Measurements from ENCODE around the gene CES2. TPM values are rescaled to one million over a fixed set of nuclear protein-coding genes. Genes with fewer than 3 reads are reported as not detected.

The CES2 gene
- total RNA-seq, 1 experiment from 2014 or later: 29.7 TPM

DNA sequence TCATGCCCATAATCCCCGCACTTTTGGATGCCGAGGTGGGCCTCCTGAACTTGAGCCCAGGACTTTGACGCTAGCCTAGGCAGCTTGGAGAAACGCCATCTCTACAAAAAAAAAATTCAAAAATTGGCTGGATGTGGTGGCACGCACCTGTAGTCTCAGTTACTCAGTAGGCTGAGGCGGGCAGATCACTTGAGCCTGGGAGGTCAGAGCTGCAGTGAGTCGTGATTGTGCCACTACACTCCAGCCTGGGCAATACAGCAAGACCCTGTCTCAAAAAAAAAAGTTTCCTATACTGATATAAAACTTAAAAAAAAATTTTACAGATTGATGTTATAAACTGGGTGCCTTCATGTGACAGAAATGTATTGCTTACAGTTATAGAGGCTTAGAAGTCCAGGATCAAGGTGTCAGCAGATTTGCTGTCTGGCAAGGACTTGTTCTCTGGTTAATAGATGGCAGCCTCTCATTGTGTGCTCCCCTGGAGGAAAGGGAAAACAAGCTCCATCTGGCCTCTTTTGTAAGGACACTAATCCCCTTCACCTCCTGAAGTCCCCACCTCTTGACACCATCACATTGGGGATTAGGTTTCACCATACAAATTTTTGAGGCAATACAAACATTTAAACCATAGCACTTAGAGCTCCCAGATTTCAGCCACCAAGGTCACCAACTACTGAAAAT, 17.3 kb downstream of the CES2 start:
- TF ChIP-seq PRRX2 (CRISPR knock-in tag; IDR thresholded peaks at IDR 0.05) (no peak), NR3C1 (CRISPR knock-in tag; conservative IDR thresholded peaks at IDR 0.05; ENCODE audit: low read depth) (no peak), TEAD4 (CRISPR knock-in tag; IDR thresholded peaks at IDR 0.05) (no peak), CREM (CRISPR knock-in tag; IDR thresholded peaks at IDR 0.05) (no peak), NFATC4 (CRISPR knock-in tag; IDR thresholded peaks at IDR 0.05) (no peak), TCF7 (CRISPR knock-in tag; IDR thresholded peaks at IDR 0.05; ENCODE audit: low read depth) (no peak), CBFB (CRISPR knock-in tag; IDR thresholded peaks at IDR 0.05; ENCODE audit: low read depth) (no peak)
- TF ChIP-seq, protein P1, sequence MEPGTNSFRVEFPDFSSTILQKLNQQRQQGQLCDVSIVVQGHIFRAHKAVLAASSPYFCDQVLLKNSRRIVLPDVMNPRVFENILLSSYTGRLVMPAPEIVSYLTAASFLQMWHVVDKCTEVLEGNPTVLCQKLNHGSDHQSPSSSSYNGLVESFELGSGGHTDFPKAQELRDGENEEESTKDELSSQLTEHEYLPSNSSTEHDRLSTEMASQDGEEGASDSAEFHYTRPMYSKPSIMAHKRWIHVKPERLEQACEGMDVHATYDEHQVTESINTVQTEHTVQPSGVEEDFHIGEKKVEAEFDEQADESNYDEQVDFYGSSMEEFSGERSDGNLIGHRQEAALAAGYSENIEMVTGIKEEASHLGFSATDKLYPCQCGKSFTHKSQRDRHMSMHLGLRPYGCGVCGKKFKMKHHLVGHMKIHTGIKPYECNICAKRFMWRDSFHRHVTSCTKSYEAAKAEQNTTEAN (CRISPR knock-in tag; IDR thresholded peaks at IDR 0.05): no peak
- TF ChIP-seq, protein P2, sequence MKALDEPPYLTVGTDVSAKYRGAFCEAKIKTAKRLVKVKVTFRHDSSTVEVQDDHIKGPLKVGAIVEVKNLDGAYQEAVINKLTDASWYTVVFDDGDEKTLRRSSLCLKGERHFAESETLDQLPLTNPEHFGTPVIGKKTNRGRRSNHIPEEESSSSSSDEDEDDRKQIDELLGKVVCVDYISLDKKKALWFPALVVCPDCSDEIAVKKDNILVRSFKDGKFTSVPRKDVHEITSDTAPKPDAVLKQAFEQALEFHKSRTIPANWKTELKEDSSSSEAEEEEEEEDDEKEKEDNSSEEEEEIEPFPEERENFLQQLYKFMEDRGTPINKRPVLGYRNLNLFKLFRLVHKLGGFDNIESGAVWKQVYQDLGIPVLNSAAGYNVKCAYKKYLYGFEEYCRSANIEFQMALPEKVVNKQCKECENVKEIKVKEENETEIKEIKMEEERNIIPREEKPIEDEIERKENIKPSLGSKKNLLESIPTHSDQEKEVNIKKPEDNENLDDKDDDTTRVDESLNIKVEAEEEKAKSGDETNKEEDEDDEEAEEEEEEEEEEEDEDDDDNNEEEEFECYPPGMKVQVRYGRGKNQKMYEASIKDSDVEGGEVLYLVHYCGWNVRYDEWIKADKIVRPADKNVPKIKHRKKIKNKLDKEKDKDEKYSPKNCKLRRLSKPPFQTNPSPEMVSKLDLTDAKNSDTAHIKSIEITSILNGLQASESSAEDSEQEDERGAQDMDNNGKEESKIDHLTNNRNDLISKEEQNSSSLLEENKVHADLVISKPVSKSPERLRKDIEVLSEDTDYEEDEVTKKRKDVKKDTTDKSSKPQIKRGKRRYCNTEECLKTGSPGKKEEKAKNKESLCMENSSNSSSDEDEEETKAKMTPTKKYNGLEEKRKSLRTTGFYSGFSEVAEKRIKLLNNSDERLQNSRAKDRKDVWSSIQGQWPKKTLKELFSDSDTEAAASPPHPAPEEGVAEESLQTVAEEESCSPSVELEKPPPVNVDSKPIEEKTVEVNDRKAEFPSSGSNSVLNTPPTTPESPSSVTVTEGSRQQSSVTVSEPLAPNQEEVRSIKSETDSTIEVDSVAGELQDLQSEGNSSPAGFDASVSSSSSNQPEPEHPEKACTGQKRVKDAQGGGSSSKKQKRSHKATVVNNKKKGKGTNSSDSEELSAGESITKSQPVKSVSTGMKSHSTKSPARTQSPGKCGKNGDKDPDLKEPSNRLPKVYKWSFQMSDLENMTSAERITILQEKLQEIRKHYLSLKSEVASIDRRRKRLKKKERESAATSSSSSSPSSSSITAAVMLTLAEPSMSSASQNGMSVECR (CRISPR knock-in tag; IDR thresholded peaks at IDR 0.05; ENCODE audit: borderline replicate concordance): no peak
- TF ChIP-seq, protein P3, sequence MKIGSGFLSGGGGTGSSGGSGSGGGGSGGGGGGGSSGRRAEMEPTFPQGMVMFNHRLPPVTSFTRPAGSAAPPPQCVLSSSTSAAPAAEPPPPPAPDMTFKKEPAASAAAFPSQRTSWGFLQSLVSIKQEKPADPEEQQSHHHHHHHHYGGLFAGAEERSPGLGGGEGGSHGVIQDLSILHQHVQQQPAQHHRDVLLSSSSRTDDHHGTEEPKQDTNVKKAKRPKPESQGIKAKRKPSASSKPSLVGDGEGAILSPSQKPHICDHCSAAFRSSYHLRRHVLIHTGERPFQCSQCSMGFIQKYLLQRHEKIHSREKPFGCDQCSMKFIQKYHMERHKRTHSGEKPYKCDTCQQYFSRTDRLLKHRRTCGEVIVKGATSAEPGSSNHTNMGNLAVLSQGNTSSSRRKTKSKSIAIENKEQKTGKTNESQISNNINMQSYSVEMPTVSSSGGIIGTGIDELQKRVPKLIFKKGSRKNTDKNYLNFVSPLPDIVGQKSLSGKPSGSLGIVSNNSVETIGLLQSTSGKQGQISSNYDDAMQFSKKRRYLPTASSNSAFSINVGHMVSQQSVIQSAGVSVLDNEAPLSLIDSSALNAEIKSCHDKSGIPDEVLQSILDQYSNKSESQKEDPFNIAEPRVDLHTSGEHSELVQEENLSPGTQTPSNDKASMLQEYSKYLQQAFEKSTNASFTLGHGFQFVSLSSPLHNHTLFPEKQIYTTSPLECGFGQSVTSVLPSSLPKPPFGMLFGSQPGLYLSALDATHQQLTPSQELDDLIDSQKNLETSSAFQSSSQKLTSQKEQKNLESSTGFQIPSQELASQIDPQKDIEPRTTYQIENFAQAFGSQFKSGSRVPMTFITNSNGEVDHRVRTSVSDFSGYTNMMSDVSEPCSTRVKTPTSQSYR (CRISPR knock-in tag; IDR thresholded peaks at IDR 0.05): no peak
- TF ChIP-seq, protein P4, sequence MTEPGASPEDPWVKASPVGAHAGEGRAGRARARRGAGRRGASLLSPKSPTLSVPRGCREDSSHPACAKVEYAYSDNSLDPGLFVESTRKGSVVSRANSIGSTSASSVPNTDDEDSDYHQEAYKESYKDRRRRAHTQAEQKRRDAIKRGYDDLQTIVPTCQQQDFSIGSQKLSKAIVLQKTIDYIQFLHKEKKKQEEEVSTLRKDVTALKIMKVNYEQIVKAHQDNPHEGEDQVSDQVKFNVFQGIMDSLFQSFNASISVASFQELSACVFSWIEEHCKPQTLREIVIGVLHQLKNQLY (CRISPR knock-in tag; IDR thresholded peaks at IDR 0.05): no peak
- TF ChIP-seq, protein P5, sequence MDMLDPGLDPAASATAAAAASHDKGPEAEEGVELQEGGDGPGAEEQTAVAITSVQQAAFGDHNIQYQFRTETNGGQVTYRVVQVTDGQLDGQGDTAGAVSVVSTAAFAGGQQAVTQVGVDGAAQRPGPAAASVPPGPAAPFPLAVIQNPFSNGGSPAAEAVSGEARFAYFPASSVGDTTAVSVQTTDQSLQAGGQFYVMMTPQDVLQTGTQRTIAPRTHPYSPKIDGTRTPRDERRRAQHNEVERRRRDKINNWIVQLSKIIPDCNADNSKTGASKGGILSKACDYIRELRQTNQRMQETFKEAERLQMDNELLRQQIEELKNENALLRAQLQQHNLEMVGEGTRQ (CRISPR knock-in tag; IDR thresholded peaks at IDR 0.05): no peak
- TF ChIP-seq, protein P6, sequence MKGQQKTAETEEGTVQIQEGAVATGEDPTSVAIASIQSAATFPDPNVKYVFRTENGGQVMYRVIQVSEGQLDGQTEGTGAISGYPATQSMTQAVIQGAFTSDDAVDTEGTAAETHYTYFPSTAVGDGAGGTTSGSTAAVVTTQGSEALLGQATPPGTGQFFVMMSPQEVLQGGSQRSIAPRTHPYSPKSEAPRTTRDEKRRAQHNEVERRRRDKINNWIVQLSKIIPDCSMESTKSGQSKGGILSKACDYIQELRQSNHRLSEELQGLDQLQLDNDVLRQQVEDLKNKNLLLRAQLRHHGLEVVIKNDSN (CRISPR knock-in tag; IDR thresholded peaks at IDR 0.05): no peak
- Mint-ChIP-seq H3K27me3 (ENCODE audit: low read depth) (peaks cover 49% of the 10 kb centered on the region), H3K36me3 (0 out of 2 replicates have a peak, but pooled peaks cover 5% of the 10 kb centered on the region), H3K27ac (no peak overlapping the region), H3K9me3 (peaks cover 9% of the 10 kb centered on the region), H3K4me3 (no peak overlapping the region), H3K4me1 (peaks cover 12% of the 10 kb centered on the region)
- ChIA-PET POLR2A (interaction anchor here (0.6 kb wide), 1 partner anchor 9 kb away, joined by 4 read pairs; no protein-coding TSS in a partner anchor), CTCF (interaction anchor here (0.6 to 3.0 kb wide), 7 partner anchors 8 to 333 kb away, joined by 3 to 34 read pairs (median 13); partner anchors contain the start of genes CES3 and MATCAP1)
- ATAC-seq: no peak
- DNase-seq (ENCODE audit: low spot score): no peak

Measured in WTC11 (cell line).